Spleen (tissue), 7 donors: Measurements from ENCODE around the gene PCDHGC3.

Experiments used
- CTCF ChIP-seq, 11 experiments: fragments of 200-600 bp in 7 of 11; fragments of 450-650 bp in 4 of 11; sonication (generic) in 4 of 11; IDR thresholded peaks in 8 of 11; conservative IDR thresholded peaks in 3 of 11; 1 replicate in 7 of 11; 2 replicates in 4 of 11; pipeline versions ENCODE4 v1.4.0 to v1.8.0; 2016 to 2021; ENCODE audit warnings: antibody characterized with exemption in 11 of 11, inconsistent platforms in 4 of 11, mild to moderate bottlenecking in 1 of 11
- POLR2A ChIP-seq, 3 donors: fragments of 450-650 bp; IDR thresholded peaks; one replicate each; pipeline ENCODE4 v1.5.1; 2017; ENCODE audit warnings: antibody characterized with exemption in 3 of 3, mild to moderate bottlenecking in 1 of 3
- donor health status: DM: no; HTN: no; CAD: no; lungs with moderate emphysema.
- donor health status: DM: no; HTN: no; CAD: no.
- donor health status: DM: no; HTN: no; CAD: no.

- TF ChIP-seq CTCF (IDR thresholded peaks at IDR 0.05 in 8 of 11, conservative IDR thresholded peaks at IDR 0.05 in 3 of 11) (no peak), POLR2A (IDR thresholded peaks at IDR 0.05) (no peak)
Measured at GRCh38 chr5:141437221-141437620, 38.5 kb upstream of the PCDHGC3 start.
